Activated CD4-positive, alpha-beta T cell treated with anti-CD3 and anti-CD28 coated beads, Interleukin-2, amount 50 U/mL, for 4 hours (primary cell): ENCODE measurements around the gene PKD2L1.

Source experiments
- DNase-seq, 2 experiments: peaks; one replicate each; pipeline ENCODE4 v3.0.0-alpha.2; 2020

Gene PKD2L1

GRCh38 chr10:100356067-100357017 is 26.3 kb upstream of the PKD2L1 start:
- no peak for DNase-seq

- no peak for DNase-seq
Measured at GRCh38 chr10:100355086-100355485, 25.1 kb upstream of the PKD2L1 start.

- no peak for DNase-seq
Measured at GRCh38 chr10:100353770-100354485, 23.9 kb upstream of the PKD2L1 start.

- no peak for DNase-seq
Measured at GRCh38 chr10:100350914-100351485, 21.0 kb upstream of the PKD2L1 start.

- no peak for DNase-seq
Measured at GRCh38 chr10:100349672-100350071, 19.6 kb upstream of the PKD2L1 start.

- no peak for DNase-seq
Measured at GRCh38 chr10:100349087-100349486, 19.1 kb upstream of the PKD2L1 start.

GRCh38 chr10:100348389-100348927 is 18.4 kb upstream of the PKD2L1 start:
- DNase-seq = no peak

GRCh38 chr10:100347568-100348195 is 17.7 kb upstream of the PKD2L1 start:
- DNase-seq = no peak

- peak; percentile 64 to 69 for DNase-seq
Measured at GRCh38 chr10:100346765-100347567, 16.9 kb upstream of the PKD2L1 start, which contains the start of gene SCD. Gene SCD (plus strand): TSS chr10:100347233. CDS start chr10:100347505, 272 bp downstream.

GRCh38 chr10:100346351-100346764 is 16.3 kb upstream of the PKD2L1 start:
- peak; percentile 32 to 48 for DNase-seq

GRCh38 chr10:100345570-100346330 is 15.7 kb upstream of the PKD2L1 start:
- no peak for DNase-seq

- no peak for DNase-seq
Measured at GRCh38 chr10:100344241-100344788, 14.3 kb upstream of the PKD2L1 start.

GRCh38 chr10:100342627-100342972 is 12.6 kb upstream of the PKD2L1 start:
- no peak for DNase-seq

- peak; percentile 35 to 40 for DNase-seq
Measured at GRCh38 chr10:100341953-100342626, 12.1 kb upstream of the PKD2L1 start.

- DNase-seq = no peak
Measured at GRCh38 chr10:100340948-100341847, 11.2 kb upstream of the PKD2L1 start.

- no peak for DNase-seq
Measured at GRCh38 chr10:100339236-100339635, 9.2 kb upstream of the PKD2L1 start.

- peak; percentile 79 to 83 for DNase-seq
Measured at GRCh38 chr10:100338434-100339036, 8.5 kb upstream of the PKD2L1 start.

- no peak for DNase-seq
Measured at GRCh38 chr10:100334762-100335161, 4.7 kb upstream of the PKD2L1 start.
